Measurements from ENCODE around the gene SMIM22.

Gene SMIM22, protein sequence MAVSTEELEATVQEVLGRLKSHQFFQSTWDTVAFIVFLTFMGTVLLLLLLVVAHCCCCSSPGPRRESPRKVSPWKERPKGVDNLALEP

GRCh38 chr16:4795181-4795827 is at the start of gene SMIM22:
Gene SMIM22 (plus strand): TSS chr16:4795369. CDS start chr16:4795735, 366 bp downstream.
- DNase-seq, result peak; percentile 63

- DNase-seq, result no peak
These were observed 49.0 kb upstream of the SMIM22 start for GRCh38 chr16:4746215-4746614.

DNA sequence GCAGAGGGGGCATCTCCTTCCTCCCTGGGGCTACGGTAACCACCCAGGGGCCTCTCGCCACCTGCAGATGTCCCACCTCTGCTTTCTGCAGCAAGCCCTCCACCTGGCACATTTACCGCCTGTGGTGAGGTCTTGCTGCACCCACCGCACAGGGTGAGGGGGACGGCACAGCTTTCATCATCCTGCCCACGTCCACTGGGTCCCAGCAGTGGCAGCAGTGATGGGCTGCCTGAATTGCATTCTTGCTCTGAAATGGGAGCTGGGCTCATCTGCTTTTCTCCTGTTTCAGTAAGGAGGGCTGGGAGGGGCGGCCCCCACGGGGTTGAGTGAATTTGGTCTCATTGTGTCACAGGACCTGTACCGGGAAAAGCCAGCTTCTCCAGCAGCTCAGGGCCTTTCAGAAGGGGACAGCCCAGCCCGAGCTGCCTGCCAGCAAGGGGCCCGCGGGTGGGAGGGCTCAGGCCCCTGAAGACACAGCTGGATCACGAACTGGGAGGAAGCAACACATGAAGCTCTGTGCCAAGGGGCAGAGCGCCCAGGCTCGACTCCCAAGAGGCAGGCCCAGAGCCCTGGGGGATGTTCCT is 48.1 kb upstream of the SMIM22 start:
- no peak for DNase-seq

DNA sequence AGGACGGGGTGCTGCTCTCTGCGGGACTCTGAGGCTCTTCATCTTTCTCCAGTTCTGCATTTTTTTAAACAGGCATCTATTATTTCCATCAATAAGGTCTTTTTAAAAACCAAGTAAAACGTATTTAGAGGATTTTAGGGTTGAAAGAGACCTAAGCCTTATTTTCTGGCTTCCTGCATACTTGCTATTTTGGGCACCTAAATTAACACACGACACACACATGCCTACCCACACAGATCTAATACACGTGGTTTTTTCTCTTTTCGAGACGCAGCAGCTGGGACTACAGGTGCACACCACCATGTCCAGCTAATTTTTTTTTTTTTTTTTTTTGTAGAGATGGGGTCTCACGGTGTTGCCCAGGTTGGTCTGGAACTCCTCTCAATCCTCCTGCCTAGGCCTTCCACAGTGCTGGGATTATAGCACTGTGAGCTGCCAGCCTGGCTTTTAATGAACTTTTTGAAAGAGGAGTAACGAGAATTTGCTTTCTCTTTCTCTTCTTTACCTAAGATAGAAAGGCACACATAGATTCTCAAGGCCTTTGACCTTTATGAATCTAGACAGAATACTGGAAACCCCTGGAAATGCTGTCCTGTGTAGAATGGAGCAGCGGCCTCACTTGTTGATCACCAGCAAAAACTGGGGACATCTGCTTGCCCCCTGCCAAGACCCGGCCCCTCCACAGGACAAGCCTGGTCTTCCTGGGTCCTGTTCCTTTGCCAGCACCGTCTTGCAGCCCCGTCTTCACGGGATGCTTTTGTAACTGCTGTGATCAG is 47.1 kb upstream of the SMIM22 start:
- no peak for DNase-seq

DNA sequence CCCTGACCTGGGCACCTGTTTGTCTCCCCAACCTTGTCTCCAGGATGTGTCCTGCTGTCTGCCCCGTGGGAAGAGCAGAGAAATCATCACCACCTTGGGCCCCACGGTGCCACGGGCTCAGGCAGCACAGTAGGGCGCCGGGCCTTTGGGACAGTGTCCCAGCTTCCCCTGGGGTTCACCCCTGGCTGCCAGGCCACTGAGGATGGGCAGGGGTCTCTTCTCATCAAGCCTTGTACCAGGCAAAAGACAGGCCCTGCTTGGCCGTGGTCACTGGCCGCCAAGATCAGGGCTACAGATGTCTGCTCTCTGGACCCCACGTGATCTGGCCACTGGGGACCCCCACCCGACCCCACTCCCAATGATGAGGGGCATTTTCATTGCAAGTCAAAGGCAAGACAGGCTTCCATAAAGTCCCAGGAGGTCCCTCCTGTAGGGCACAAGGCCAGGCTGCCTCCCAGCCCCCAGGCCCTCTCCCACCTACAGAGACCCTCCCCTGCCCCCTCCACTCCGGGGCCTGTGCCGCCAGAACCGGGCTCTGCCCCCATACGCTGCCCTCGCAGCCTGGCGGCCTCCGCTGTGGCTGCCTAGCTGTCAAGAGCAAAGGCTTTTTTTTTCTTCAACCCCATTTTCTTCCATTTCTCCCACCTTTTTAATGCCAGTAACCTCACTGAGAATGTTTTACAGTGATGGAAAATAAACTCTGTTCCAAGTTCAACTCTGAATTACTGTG is 46.3 kb upstream of the SMIM22 start:
- no peak for DNase-seq

GRCh38 chr16:4749700-4750257 is 45.4 kb upstream of the SMIM22 start:
- DNase-seq, result no peak

- DNase-seq, result no peak
These were observed 44.3 kb upstream of the SMIM22 start for GRCh38 chr16:4750896-4751295.

- no peak for DNase-seq
These were observed 42.6 kb upstream of the SMIM22 start for GRCh38 chr16:4752351-4753100.

DNA sequence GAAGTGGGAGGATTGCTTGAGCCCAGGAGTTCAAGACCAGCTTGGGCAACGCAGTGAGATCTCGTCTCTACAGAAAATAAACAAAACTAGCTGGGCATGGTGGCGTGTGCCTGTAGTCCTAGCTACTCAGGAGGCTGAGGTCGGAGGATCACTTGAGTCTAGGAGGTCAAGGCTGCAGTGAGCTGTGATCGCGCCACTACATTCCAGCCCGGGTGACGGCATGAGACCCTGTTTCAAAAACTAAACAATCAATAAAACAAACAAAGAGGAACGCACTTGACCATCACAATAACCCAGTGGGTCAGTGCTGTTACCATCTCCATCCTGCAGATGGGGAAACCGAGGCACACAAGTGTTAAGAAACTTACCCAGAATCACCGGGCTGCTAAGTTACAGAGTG is 41.9 kb upstream of the SMIM22 start:
- DNase-seq, result no peak

- DNase-seq, result no peak
These were observed 40.3 kb upstream of the SMIM22 start for GRCh38 chr16:4754865-4755264.

- DNase-seq, result no peak
These were observed 39.5 kb upstream of the SMIM22 start for GRCh38 chr16:4755687-4756086.

- no peak for DNase-seq
These were observed 34.8 kb upstream of the SMIM22 start for GRCh38 chr16:4760221-4760910.

- DNase-seq, result no peak
These were observed 33.0 kb upstream of the SMIM22 start for GRCh38 chr16:4762205-4762604.

DNA sequence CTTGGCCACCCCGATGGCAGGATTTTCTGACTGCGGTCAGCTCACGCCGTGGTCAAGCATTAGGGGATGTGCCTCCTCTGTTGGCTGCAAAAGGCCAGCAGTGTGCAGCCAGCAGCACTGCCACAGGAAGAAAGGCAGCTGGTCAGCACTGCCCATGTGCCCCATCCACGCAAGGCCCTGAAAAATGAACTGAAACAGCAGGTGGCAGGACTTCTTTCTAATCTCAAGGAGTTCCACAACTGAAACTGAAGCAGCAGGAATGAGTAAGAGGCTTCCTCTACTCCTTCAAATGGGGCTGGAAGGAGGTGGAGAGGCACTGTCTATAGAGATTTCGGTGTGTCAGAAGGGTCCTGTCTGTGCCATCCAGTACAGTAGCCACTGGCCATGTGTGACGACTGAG is 31.4 kb upstream of the SMIM22 start:
- no peak for DNase-seq

DNA sequence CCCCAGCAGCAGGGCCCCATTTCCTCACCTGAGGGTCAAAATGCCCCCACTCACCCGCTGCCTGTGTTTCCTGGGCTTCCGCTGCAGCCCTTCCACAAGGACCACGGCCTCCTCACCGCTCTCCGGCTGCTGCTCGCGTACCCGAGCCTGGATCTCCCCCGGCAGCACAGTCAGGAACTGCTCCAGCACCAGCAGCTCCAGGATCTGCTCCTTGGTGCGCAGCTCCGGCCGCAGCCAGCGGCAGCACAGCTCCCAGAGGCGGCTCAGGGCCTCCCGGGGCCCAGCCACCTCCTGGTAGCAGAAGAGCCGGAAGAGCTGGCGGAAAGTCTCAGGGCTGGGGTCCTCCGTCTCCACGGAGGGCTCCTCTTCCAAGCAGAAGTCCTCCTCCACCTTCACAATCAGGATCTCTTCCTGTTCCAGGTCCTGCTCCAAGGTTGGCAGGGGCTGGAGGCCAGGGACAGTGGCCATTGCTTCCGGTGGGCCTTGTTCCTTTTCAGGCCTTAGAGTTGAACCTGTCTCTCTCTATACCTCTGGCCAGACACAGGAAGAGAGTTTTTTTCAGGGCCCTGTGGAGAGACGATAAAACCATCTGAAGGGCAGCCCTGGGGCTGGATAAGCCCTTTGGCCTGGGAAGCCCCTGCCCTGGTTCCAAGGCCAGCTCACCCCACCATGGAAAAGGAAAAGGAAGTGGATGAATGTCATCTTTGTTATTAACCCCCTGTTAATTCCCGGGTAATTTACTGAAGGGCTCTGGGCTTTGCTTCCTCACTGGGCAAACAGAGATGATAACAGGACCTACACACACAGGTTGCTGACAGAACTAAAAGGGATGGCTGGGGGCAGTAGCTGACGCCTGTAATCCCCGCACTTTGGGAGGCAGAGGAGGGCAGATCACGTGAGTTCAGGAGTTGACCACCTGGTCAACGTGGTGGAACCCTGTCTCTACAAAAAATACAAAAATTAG is 29.4 kb upstream of the SMIM22 start:
- no peak for DNase-seq

GRCh38 chr16:4766875-4767628 is 28.1 kb upstream of the SMIM22 start, which contains the start of gene ZNF500:
Gene ZNF500 (minus strand): TSS chr16:4767162. CDS start chr16:4765978, 1,184 bp downstream.
- DNase-seq, result peak; percentile 99

DNA sequence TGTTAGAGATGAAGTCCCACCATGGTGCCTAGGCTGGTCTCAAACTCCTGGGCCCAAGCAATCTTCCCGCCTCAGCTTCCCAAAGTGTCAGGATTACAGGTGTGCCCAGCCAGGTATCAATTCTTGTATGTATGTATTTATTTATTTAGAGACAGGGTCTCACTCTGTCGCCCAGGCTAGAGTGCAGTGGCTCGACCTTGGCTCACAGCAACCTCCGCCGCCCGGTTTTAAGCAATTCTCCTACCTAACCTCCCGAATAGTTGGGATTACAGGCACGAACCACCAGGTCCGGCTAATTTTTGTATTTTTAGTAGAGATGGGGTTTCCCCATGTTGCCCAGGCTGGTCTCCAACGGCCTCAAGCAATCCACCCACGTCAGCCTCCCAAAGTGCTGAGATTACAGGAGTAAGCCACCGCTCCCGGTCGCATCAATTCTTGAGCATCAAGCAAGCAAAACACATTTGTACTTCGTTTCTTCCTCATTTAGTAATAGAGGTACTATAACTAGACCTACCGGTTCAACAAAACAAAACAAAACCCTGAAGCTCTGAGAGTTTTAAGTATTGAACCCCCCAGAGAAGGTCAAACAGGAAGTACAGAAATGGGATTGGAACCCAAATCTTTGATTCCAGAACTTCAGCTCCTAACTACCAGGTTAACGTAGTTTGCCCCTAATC is 27.2 kb upstream of the SMIM22 start:
- peak; percentile 59 for DNase-seq

GRCh38 chr16:4768549-4769305 is 26.4 kb upstream of the SMIM22 start:
- DNase-seq, result peak; percentile 94

All from RPMI8226 (cell line).